PFSK-1 (cell line): ENCODE measurements around the gene TIGD6.
A peak's percentile ranks its signal among the peaks of the same experiment; 100 is the strongest.

Experiments used
- FOXP2 ChIP-seq: optimal IDR thresholded peaks from 2 replicates; pipeline ENCODE3; 2011; ENCODE audit warnings: borderline replicate concordance, control low read depth, inconsistent platforms; ENCODE audit not compliant: insufficient read depth; ENCODE audit errors: extremely low read length, extremely low read depth
- POLR2AphosphoS5 ChIP-seq: IDR thresholded peaks from 2 replicates; pipeline ENCODE4 v1.6.1; 2012; ENCODE audit warnings: low read depth, mild to moderate bottlenecking, control low read depth, low read length, moderate library complexity
- REST ChIP-seq, 2 experiments: IDR thresholded peaks; 2 replicates each; pipeline versions ENCODE4 v1.6.1 to v1.8.0; 2011 to 2012; ENCODE audit warnings: low read depth in 2 of 2, low read length in 2 of 2, control low read depth in 1 of 2, inconsistent platforms in 1 of 2, mild to moderate bottlenecking in 1 of 2, moderate library complexity in 1 of 2; ENCODE audit not compliant: insufficient read depth in 1 of 2
- SIN3A ChIP-seq: IDR thresholded peaks from 2 replicates; pipeline ENCODE4 v1.6.1; 2012; ENCODE audit warnings: mild to moderate bottlenecking, low read length, moderate library complexity, borderline replicate concordance; ENCODE audit not compliant: insufficient read depth
- TAF1 ChIP-seq: IDR thresholded peaks from 2 replicates; pipeline ENCODE4 v1.6.1; 2012; ENCODE audit warnings: low read length, control low read depth, borderline replicate concordance; ENCODE audit not compliant: insufficient read depth

The TIGD6 gene

GRCh38 chr5:149961957-149962409 is 38.5 kb downstream of the TIGD6 start:
- TF ChIP-seq REST (IDR thresholded peaks at IDR 0.05; ENCODE audit: insufficient read depth in 1 of 2, low read depth in 2 of 2, low read length in 2 of 2), result no peak
- no peak for TF ChIP-seq SIN3A
- no peak for TF ChIP-seq FOXP2
- no peak for TF ChIP-seq POLR2AphosphoS5
- TF ChIP-seq TAF1, result no peak

GRCh38 chr5:149961186-149961685 is 39.2 kb downstream of the TIGD6 start:
- TF ChIP-seq TAF1 (no peak), SIN3A (no peak), REST (IDR thresholded peaks at IDR 0.05; ENCODE audit: insufficient read depth in 1 of 2, low read depth in 2 of 2, low read length in 2 of 2) (no peak), FOXP2 (no peak), POLR2AphosphoS5 (no peak)

GRCh38 chr5:149960272-149961185 is 39.9 kb downstream of the TIGD6 start, which contains the start of gene SLC26A2:
SLC26A2 (plus strand) TSS chr5:149960758; CDS start chr5:149977653, 16,895 bp downstream.
- TF ChIP-seq POLR2AphosphoS5 (peak; percentile 94), SIN3A (peak; percentile 20; the same call in 1 of the 2 replicates), REST (IDR thresholded peaks at IDR 0.05; ENCODE audit: insufficient read depth in 1 of 2, low read depth in 2 of 2, low read length in 2 of 2) (0 out of 4 replicates have a peak, but pooled peaks have one; percentile 32 to 48), TAF1 (peak; percentile 75; the same call in 1 of the 2 replicates), FOXP2 (peak; percentile 82)

GRCh38 chr5:149959406-149960236 is 40.8 kb downstream of the TIGD6 start:
- TF ChIP-seq FOXP2 (no peak), REST (IDR thresholded peaks at IDR 0.05; ENCODE audit: insufficient read depth in 1 of 2, low read depth in 2 of 2, low read length in 2 of 2) (no peak), SIN3A (no peak), POLR2AphosphoS5 (no peak), TAF1 (no peak)
